ENCODE results near the gene SLCO3A1.

Gene SLCO3A1

GRCh38 chr15:91904942-91905341 lies 51.4 kb downstream of the SLCO3A1 start:
- POLR2A ChIA-PET (ENCODE audit: low non-redundant PET) = no interaction called here
- CTCF ChIA-PET = interaction anchor here (0.6 kb wide), 1 partner anchor 321 kb away, joined by 3 read pairs; no protein-coding TSS in a partner anchor

DNA sequence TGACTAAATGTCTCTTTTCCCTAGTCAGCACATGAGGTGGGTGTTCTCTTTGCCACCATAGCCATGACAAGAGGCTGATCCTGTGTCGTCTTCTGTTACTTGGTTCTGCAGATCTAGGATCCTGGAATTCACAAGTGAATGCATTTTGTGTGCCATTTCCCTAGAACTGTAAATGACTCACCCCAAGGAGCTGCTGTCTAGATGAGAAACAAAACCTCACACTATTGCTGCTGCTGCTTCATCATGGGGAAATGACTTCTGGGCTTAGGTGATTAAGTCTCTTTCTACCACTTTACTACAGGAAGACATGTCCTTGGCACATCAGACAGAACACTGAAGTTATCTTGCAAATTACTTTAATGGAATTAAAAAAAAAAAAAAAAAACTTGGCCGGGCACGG lies 54.9 kb downstream of the SLCO3A1 start:
- CTCF ChIA-PET = interaction anchor here (0.5 to 1.2 kb wide), 3 partner anchors 41 to 250 kb away, joined by 3 to 8 read pairs (median 4); no protein-coding TSS in a partner anchor

More at GRCh38 chr15:91904942-91905341, 51.4 kb downstream of the SLCO3A1 start:
- DNase-seq (ENCODE audit: low spot score) = no peak
- H3K27ac ChIP-seq = no peak overlapping the region
- TF ChIP-seq, protein P1, sequence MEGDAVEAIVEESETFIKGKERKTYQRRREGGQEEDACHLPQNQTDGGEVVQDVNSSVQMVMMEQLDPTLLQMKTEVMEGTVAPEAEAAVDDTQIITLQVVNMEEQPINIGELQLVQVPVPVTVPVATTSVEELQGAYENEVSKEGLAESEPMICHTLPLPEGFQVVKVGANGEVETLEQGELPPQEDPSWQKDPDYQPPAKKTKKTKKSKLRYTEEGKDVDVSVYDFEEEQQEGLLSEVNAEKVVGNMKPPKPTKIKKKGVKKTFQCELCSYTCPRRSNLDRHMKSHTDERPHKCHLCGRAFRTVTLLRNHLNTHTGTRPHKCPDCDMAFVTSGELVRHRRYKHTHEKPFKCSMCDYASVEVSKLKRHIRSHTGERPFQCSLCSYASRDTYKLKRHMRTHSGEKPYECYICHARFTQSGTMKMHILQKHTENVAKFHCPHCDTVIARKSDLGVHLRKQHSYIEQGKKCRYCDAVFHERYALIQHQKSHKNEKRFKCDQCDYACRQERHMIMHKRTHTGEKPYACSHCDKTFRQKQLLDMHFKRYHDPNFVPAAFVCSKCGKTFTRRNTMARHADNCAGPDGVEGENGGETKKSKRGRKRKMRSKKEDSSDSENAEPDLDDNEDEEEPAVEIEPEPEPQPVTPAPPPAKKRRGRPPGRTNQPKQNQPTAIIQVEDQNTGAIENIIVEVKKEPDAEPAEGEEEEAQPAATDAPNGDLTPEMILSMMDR (conservative IDR thresholded peaks at IDR 0.05; ENCODE audit: low read depth) = no peak

GRCh38 chr15:91909111-91909510 lies 55.6 kb downstream of the SLCO3A1 start:
- no peak overlapping the region for H3K27ac ChIP-seq
- DNase-seq (ENCODE audit: low spot score) = no peak
- TF ChIP-seq, protein P1 (conservative IDR thresholded peaks at IDR 0.05; ENCODE audit: low read depth) = no peak
- CTCF ChIA-PET = interaction anchor here (0.6 kb wide), 1 partner anchor 42 kb away, joined by 8 read pairs; no protein-coding TSS in a partner anchor
- POLR2A ChIA-PET (ENCODE audit: low non-redundant PET) = interaction anchor here (0.6 kb wide), 1 partner anchor 1186 kb away, joined by 5 read pairs; no protein-coding TSS in a partner anchor

More for the DNA sequence above, 54.9 kb downstream of the SLCO3A1 start:
- POLR2A ChIA-PET (ENCODE audit: low non-redundant PET) = no interaction called here
- no peak overlapping the region for H3K27ac ChIP-seq
- TF ChIP-seq, protein P1 (conservative IDR thresholded peaks at IDR 0.05; ENCODE audit: low read depth) = no peak
- DNase-seq (ENCODE audit: low spot score) = peak; percentile 13

- ChIA-PET POLR2A (ENCODE audit: low non-redundant PET) (interaction anchor here (0.6 kb wide), 1 partner anchor 1186 kb away, joined by 5 read pairs; no protein-coding TSS in a partner anchor), CTCF (no interaction called here)
- DNase-seq (ENCODE audit: low spot score) = no peak
Measured at GRCh38 chr15:91909574-91909973, 56.1 kb downstream of the SLCO3A1 start.

GRCh38 chr15:91911844-91912243 lies 58.3 kb downstream of the SLCO3A1 start:
- TF ChIP-seq, protein P1 (conservative IDR thresholded peaks at IDR 0.05; ENCODE audit: low read depth) = no peak
- ChIA-PET POLR2A (ENCODE audit: low non-redundant PET) (no interaction called here), CTCF (interaction anchor here (0.7 kb wide), 1 partner anchor 58 kb away, joined by 4 read pairs; no protein-coding TSS in a partner anchor)
- DNase-seq (ENCODE audit: low spot score) = no peak
- no peak overlapping the region for H3K27ac ChIP-seq

More at GRCh38 chr15:91909574-91909973, 56.1 kb downstream of the SLCO3A1 start:
- TF ChIP-seq, protein P1 (conservative IDR thresholded peaks at IDR 0.05; ENCODE audit: low read depth) = no peak
- peak overlapping the region; percentile 11; the same call in 1 of the 2 replicates for H3K27ac ChIP-seq

- DNase-seq (ENCODE audit: low spot score) = no peak
- CTCF ChIA-PET = no interaction called here
- TF ChIP-seq, protein P1 (conservative IDR thresholded peaks at IDR 0.05; ENCODE audit: low read depth) = no peak
- POLR2A ChIA-PET (ENCODE audit: low non-redundant PET) = no interaction called here
- H3K27ac ChIP-seq = no peak overlapping the region
Measured at GRCh38 chr15:91912336-91912735, 58.8 kb downstream of the SLCO3A1 start.
